Thymus (tissue), 11 donors: ENCODE results near the gene MFNG. TPM values are rescaled to one million over a fixed set of nuclear protein-coding genes. Genes with fewer than 3 reads are reported as not detected.

Experiments
- DNase-seq, 9 donors: peaks; one replicate each; pipeline ENCODE4 v3.0.0-alpha.2; 2013; ENCODE audit warnings: low spot score in 9 of 9, low read depth in 6 of 9, missing footprints in 1 of 9
- H3K27ac ChIP-seq, 2 donors: one replicate each; pipeline ENCODE4 v1.5.1; 2013; ENCODE audit warnings: control low read depth in 1 of 2, low read depth in 1 of 2, low read length in 1 of 2, mild to moderate bottlenecking in 1 of 2, moderate library complexity in 1 of 2
- H3K27me3 ChIP-seq, 2 donors: one replicate each; pipeline ENCODE4 v1.5.1; 2013; ENCODE audit warnings: low read length in 1 of 2; ENCODE audit not compliant: control insufficient read depth in 2 of 2, insufficient read depth in 1 of 2
- H3K36me3 ChIP-seq, 2 donors: one replicate each; pipeline ENCODE4 v1.5.1; 2013; ENCODE audit warnings: low read length in 1 of 2, mild to moderate bottlenecking in 1 of 2, moderate library complexity in 1 of 2; ENCODE audit not compliant: control insufficient read depth in 2 of 2, insufficient read depth in 2 of 2
- H3K4me1 ChIP-seq, 2 donors: one replicate each; pipeline ENCODE4 v1.5.1; 2013; ENCODE audit warnings: low read length in 2 of 2; ENCODE audit not compliant: control insufficient read depth in 2 of 2, insufficient read depth in 2 of 2
- H3K4me3 ChIP-seq, 2 donors: one replicate each; pipeline ENCODE4 v1.5.1; 2013; ENCODE audit warnings: low read length in 2 of 2, control low read depth in 1 of 2, mild to moderate bottlenecking in 1 of 2
- H3K9me3 ChIP-seq, 2 donors: one replicate each; pipeline ENCODE4 v1.5.1; 2013; ENCODE audit warnings: low read length in 1 of 2, mild to moderate bottlenecking in 1 of 2; ENCODE audit not compliant: control insufficient read depth in 2 of 2, insufficient read depth in 1 of 2
- WGBS: extraction: QIAGEN DNeasy Blood & Tissue Kit; methylation state at CpG from one replicate; pipeline ENCODE4 v1.1.7; 2013; 5-methylcytosine and 5-hydroxymethylcytosine counted together
- polyA plus RNA-seq: library from polyadenylated mRNA; stranded (reverse); fragments of 200-250 nt; gene quantifications from one replicate; pipeline ENCODE4 v1.2.3, GENCODE V29; 2013
- total RNA-seq: library from RNA; stranded (reverse); fragments of 120-200 nt; gene quantifications from one replicate; pipeline ENCODE4 v1.2.4, GENCODE V29; 2013
- donor health status: healthy.

MFNG gene
- total and polyA plus RNA-seq, 2 donors = 27.7 to 56.4 TPM

- H3K27ac ChIP-seq = no peak overlapping the region
- H3K4me3 ChIP-seq = no peak overlapping the region
- no peaks in the 10 kb centered on the region for H3K4me1 ChIP-seq
- H3K27me3 ChIP-seq = peaks cover 3 to 38% of the 10 kb centered on the region in 2 donors
- DNase-seq = no peak
- WGBS = 95% methylated on average over 12 of the region's 12 CpGs
- no peaks in the 10 kb centered on the region for H3K36me3 ChIP-seq
- H3K9me3 ChIP-seq = peaks cover 0 to 3% of the 10 kb centered on the region in 2 donors
Measured at GRCh38 chr22:37526376-37526775, 40.2 kb upstream of the MFNG start.

DNA sequence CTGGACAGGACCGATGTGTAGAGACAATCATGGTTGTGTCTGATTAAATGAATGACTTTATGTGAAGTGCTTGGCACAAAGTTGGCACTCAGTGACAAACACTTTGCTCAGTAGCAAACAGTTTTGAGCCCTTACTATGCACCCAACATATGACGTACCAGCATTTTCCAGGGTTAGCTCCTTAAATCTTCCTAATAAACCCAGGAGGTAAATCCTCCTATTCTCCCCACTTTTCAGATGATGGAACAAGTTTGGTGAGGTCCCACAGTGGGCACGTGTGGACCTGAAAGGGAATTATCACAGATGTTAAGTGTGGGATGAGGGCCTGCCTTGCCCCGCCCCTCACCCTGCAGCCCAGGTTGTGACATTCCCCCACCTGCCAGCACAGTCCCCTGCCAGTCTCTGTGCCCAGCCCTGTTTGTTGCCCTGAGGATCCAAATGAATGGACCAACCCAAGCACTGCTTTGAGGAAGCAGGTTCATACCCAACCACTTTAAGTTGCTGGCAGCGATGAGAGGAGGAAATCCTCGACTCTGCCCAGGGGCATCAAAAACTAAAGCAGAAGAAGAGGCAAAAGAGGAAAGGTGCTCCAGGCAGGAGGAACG is 39.7 kb upstream of the MFNG start:
- Histone ChIP-seq H3K36me3 (no peaks in the 10 kb centered on the region), H3K9me3 (peaks cover 0 to 3% of the 10 kb centered on the region in 2 donors), H3K27me3 (peaks cover 8 to 43% of the 10 kb centered on the region in 2 donors), H3K27ac (no peak overlapping the region), H3K4me3 (no peak overlapping the region), H3K4me1 (no peaks in the 10 kb centered on the region)
- 83% methylated on average over 7 of the region's 7 CpGs for WGBS
- DNase-seq = no peak

DNA sequence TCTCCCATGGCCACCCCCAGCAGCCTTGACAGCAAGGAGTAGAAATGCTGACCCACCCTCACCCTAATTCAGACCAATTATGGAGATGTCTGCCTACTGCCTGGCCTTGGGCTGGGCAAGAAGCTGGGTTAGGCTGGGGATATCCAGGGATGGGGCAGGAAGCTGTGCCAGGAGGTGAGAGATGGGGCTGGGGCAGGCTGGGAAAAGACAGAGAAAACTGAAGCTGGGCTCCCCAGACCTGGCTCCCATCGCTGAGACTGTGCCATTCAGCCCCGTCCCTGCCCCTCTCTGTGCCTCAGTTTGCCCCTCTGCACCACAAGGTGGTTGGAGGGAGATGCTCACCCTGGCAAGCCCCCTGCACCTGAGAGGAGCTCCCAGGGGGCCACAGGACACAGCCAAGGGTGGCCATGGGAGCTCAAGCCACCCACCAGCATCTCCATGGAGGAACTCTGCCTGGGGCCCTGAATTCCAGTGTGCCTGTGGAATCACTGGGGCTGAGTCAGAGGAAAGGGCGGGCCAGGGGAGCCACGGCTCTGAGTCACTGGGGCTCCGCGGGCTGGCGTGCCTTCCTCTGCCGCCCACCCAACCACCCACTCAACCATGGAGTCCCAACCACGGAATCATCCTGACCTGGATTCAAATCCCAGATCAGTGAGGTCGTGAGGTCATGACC is 39.0 kb upstream of the MFNG start:
- H3K27ac ChIP-seq = no peak overlapping the region
- DNase-seq = no peak
- H3K9me3 ChIP-seq = peaks cover 0 to 3% of the 10 kb centered on the region in 2 donors
- 84% methylated on average over 10 of the region's 10 CpGs for WGBS
- no peaks in the 10 kb centered on the region for H3K36me3 ChIP-seq
- no peak overlapping the region for H3K4me3 ChIP-seq
- no peaks in the 10 kb centered on the region for H3K4me1 ChIP-seq
- H3K27me3 ChIP-seq = peaks cover 11 to 50% of the 10 kb centered on the region in 2 donors

DNA sequence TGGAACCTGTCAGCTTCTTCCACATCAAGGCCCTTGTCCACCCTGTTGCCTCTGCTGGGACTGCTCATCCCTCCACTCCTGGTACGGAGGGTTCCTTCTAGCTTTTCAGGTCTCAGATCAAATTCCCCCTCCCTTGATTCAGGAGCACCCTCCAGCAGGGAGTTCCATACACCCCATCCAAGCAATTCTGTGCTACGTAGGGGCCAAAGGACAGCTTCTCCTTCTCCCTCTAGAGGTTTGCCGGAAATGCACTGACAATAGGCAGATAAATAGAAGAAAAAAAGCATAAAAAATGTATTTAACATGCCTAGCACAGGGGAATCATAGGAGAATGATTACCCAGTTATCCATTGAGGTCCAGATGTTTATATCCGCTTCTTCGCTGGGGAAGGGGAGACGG is 36.3 kb upstream of the MFNG start:
- peaks cover 37 to 73% of the 10 kb centered on the region in 2 donors for H3K27me3 ChIP-seq

GRCh38 chr22:37521236-37521739 is 35.1 kb upstream of the MFNG start:
- no peaks in the 10 kb centered on the region for H3K9me3 ChIP-seq
- H3K4me3 ChIP-seq = no peak overlapping the region
- DNase-seq = no peak
- H3K4me1 ChIP-seq = no peaks in the 10 kb centered on the region
- H3K36me3 ChIP-seq = no peaks in the 10 kb centered on the region
- 80% methylated on average over 14 of the region's 14 CpGs for WGBS
- no peak overlapping the region for H3K27ac ChIP-seq
- H3K27me3 ChIP-seq = peaks cover 37 to 78% of the 10 kb centered on the region in 2 donors

More for the DNA sequence above, 36.3 kb upstream of the MFNG start:
- 98% methylated on average over 6 of the region's 6 CpGs for WGBS
- Histone ChIP-seq H3K4me1 (no peaks in the 10 kb centered on the region), H3K36me3 (no peaks in the 10 kb centered on the region), H3K4me3 (no peak overlapping the region), H3K9me3 (no peaks in the 10 kb centered on the region), H3K27ac (no peak overlapping the region)
- DNase-seq = no peak

- Histone ChIP-seq H3K4me1 (no peaks in the 10 kb centered on the region), H3K27me3 (peaks cover 41 to 81% of the 10 kb centered on the region in 2 donors), H3K27ac (no peak overlapping the region), H3K4me3 (no peak overlapping the region), H3K36me3 (no peaks in the 10 kb centered on the region), H3K9me3 (peaks cover 0 to 3% of the 10 kb centered on the region in 2 donors)
- DNase-seq = no peak
- 90% methylated on average over 10 of the region's 10 CpGs for WGBS
Measured at GRCh38 chr22:37520776-37521191, 34.6 kb upstream of the MFNG start.

GRCh38 chr22:37519268-37520195 is 33.3 kb upstream of the MFNG start, which contains the start of gene CARD10:
Gene CARD10 (minus strand): TSS chr22:37519415. CDS start chr22:37519200, 215 bp downstream.
- no peak for DNase-seq

GRCh38 chr22:37518509-37519267 is 32.5 kb upstream of the MFNG start:
- no peak overlapping the region for H3K27ac ChIP-seq
- no peak for DNase-seq

More at GRCh38 chr22:37519268-37520195, 33.3 kb upstream of the MFNG start, which contains the start of gene CARD10:
- no peaks in the 10 kb centered on the region for H3K4me1 ChIP-seq
- H3K4me3 ChIP-seq = peak within 1 kb of the TSS in 1 of 2 donors; percentile 40
- peaks cover 41 to 79% of the 10 kb centered on the region in 2 donors for H3K27me3 ChIP-seq
- WGBS = 7% methylated on average over 99 of the region's 99 CpGs
- H3K36me3 ChIP-seq = no peaks in the 10 kb centered on the region
- H3K27ac ChIP-seq = no peak within 1 kb of the TSS
- peaks cover 0 to 3% of the 10 kb centered on the region in 2 donors for H3K9me3 ChIP-seq

More at GRCh38 chr22:37518509-37519267, 32.5 kb upstream of the MFNG start:
- 24% methylated on average over 63 of the region's 63 CpGs for WGBS
- no peaks in the 10 kb centered on the region for H3K36me3 ChIP-seq
- peak overlapping the region in 1 of 2 donors; percentile 40 for H3K4me3 ChIP-seq
- H3K27me3 ChIP-seq = peaks cover 41 to 86% of the 10 kb centered on the region in 2 donors
- H3K9me3 ChIP-seq = peaks cover 0 to 3% of the 10 kb centered on the region in 2 donors
- no peaks in the 10 kb centered on the region for H3K4me1 ChIP-seq
